AG09309 (cell line): ENCODE results near the gene KCTD16.

ENCODE experiments used
- DNase-seq: peaks from one replicate; pipeline ENCODE4 v3.0.0-alpha.2; 2010; ENCODE audit warnings: low read depth
- H3K4me3 ChIP-seq: 2 replicates; pipeline ENCODE4 v1.5.1; 2011; ENCODE audit warnings: mild to moderate bottlenecking, low read depth, low read length, moderate library complexity; ENCODE audit not compliant: control insufficient read depth
- TF ChIP-seq, protein P1 (sequence below): IDR thresholded peaks from 2 replicates; pipeline ENCODE4 v1.5.1; 2011; ENCODE audit warnings: mild to moderate bottlenecking, low read depth, low read length, inconsistent platforms; ENCODE audit not compliant: insufficient read depth, control insufficient read depth; ENCODE audit errors: missing control alignments

KCTD16 gene

DNA sequence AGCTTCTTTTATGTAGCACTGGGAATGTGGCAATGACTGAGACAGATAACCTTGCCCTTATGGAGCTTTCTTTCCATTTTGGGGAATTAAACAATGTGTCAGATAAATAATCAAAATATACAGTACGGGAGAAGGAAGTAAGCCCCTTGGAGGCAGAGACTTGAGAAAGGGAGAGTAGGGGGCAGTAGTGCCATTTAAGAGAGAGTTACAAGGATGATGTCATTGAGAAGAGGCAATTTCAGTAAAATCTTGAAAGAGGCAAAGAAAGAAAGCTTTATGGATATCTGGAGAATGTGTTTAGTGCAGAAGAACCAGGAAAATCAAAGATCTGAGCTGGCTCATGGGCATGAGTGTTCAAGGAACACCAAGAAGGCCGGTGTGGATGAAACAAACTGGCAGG is 77.3 kb downstream of the KCTD16 start:
- no peak overlapping the region for H3K4me3 ChIP-seq
- TF ChIP-seq, protein P1, sequence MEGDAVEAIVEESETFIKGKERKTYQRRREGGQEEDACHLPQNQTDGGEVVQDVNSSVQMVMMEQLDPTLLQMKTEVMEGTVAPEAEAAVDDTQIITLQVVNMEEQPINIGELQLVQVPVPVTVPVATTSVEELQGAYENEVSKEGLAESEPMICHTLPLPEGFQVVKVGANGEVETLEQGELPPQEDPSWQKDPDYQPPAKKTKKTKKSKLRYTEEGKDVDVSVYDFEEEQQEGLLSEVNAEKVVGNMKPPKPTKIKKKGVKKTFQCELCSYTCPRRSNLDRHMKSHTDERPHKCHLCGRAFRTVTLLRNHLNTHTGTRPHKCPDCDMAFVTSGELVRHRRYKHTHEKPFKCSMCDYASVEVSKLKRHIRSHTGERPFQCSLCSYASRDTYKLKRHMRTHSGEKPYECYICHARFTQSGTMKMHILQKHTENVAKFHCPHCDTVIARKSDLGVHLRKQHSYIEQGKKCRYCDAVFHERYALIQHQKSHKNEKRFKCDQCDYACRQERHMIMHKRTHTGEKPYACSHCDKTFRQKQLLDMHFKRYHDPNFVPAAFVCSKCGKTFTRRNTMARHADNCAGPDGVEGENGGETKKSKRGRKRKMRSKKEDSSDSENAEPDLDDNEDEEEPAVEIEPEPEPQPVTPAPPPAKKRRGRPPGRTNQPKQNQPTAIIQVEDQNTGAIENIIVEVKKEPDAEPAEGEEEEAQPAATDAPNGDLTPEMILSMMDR = no peak
- no peak for DNase-seq

DNA sequence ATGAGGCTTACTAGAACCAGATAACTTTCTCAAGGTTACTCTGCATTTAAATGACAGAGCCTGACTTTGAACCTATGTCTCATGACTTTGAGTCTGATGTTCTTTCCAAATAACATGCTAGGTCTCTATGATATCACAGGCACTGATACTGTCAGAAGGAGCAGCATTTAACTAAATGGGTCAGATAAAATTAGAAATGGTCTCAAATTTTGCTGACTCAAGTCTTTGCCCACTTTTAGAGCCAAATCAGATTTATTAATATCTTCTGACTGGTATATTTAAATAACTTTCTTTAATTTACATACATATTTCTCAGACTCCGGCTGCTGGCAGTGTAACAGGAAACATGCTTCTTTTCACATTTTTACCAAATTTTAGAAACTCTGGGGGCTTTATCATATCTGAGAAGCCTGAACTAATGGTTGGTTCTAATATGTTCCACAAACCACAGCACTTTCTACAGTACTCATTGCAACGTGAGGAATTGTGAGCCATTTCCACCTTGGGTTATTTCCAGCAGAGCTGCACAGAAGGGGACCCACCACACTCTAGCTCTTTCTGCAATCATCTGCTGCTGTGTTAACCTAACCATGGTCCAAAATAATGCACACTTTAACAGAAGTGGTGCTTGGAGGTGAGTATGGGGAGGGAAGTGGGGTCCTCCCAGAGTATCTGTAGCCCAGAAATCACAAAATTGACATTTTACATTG is 79.2 kb downstream of the KCTD16 start:
- no peak for DNase-seq
- TF ChIP-seq, protein P1 = no peak
- no peak overlapping the region for H3K4me3 ChIP-seq

- TF ChIP-seq, protein P1 = no peak
- H3K4me3 ChIP-seq = no peak overlapping the region
- no peak for DNase-seq
Measured at GRCh38 chr5:144254552-144254951, 83.9 kb downstream of the KCTD16 start.

GRCh38 chr5:144260121-144260520 is 89.4 kb downstream of the KCTD16 start:
- H3K4me3 ChIP-seq = no peak overlapping the region
- no peak for DNase-seq
- TF ChIP-seq, protein P1 = no peak

DNA sequence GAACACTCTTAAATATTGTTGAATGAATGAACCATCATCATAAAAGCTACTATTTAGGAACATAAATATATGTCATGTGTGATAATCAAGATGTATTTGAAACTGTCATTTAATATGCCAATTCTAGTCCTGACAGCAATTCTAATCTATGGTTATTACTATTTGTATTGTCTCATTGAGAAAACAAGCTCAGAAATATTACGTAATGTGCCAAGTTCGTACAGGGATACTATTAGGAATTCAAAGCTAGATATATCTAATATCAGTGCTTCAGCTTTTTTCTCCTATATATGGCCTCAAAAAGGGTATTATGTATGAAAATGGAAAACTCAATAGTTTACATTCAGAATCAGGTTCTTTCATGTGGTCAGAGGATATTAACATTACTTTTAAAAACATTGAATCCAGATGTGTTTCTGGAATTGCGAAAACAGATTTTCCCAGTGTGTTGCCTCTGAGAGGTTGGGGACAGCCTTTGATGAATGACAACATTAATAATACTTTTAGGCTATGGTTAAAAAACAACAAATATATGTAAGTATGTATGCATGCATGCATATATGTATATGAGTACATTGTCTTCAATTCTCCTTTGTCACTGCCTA is 95.1 kb downstream of the KCTD16 start:
- no peak overlapping the region for H3K4me3 ChIP-seq
- TF ChIP-seq, protein P1 = no peak
- no peak for DNase-seq

GRCh38 chr5:144267961-144268513 is 97.4 kb downstream of the KCTD16 start:
- H3K4me3 ChIP-seq = no peak overlapping the region
- TF ChIP-seq, protein P1 = no peak
- DNase-seq = no peak
